MM.1S (cell line): ENCODE results near the gene MYLK3.

Experiments
- DNase-seq: peaks from one replicate; pipeline ENCODE4 v3.0.0-alpha.2; 2015
- H2AFZ ChIP-seq: fragments of 300-600 bp; sonication (generic); 2 replicates; pipeline ENCODE4 v1.6.0; 2016; ENCODE audit warnings: antibody characterized with exemption, low read length
- H3F3A ChIP-seq: fragments of 300-600 bp; sonication (generic); 2 replicates; pipeline ENCODE4 v1.6.1; 2016; ENCODE audit warnings: mild to moderate bottlenecking, antibody characterized with exemption, low read length, moderate library complexity, mixed read lengths; ENCODE audit not compliant: insufficient read depth
- H3K27ac ChIP-seq: fragments of 300-600 bp; sonication (generic); 2 replicates; pipeline ENCODE4 v1.5.1; 2016; ENCODE audit warnings: mild to moderate bottlenecking, low read length
- H3K27me3 ChIP-seq: fragments of 300-600 bp; sonication (generic); replicated peaks from 2 replicates; pipeline ENCODE4 v1.6.0; 2016; ENCODE audit warnings: low read length; ENCODE audit not compliant: insufficient read depth
- H3K36me3 ChIP-seq: fragments of 300-600 bp; sonication (generic); replicated peaks from 2 replicates; pipeline ENCODE4 v1.6.1; 2016; ENCODE audit warnings: mild to moderate bottlenecking, low read length, mixed read lengths; ENCODE audit not compliant: insufficient read depth
- H3K4me1 ChIP-seq: fragments of 300-600 bp; sonication (generic); 2 replicates; pipeline ENCODE4 v1.6.1; 2016; ENCODE audit warnings: low read length, mixed read lengths
- H3K4me2 ChIP-seq: fragments of 300-600 bp; sonication (generic); 2 replicates; pipeline ENCODE4 v1.6.0; 2016; ENCODE audit warnings: low read depth, low read length
- H3K4me3 ChIP-seq: fragments of 300-600 bp; sonication (generic); 2 replicates; pipeline ENCODE4 v1.5.1; 2016; ENCODE audit warnings: low read length, mixed read lengths
- H3K79me2 ChIP-seq: fragments of 300-600 bp; sonication (generic); 2 replicates; pipeline ENCODE4 v1.6.1; 2016; ENCODE audit warnings: mixed run types, low read length, mixed read lengths
- H3K9ac ChIP-seq: fragments of 300-600 bp; sonication (generic); 2 replicates; pipeline ENCODE4 v1.6.1; 2016; ENCODE audit warnings: low read length, mixed read lengths
- H3K9me2 ChIP-seq: fragments of 300-600 bp; sonication (generic); replicated peaks from 2 replicates; pipeline ENCODE4 v1.6.1; 2016; ENCODE audit warnings: mild to moderate bottlenecking, low read length, mixed read lengths; ENCODE audit not compliant: insufficient read depth
- H3K9me3 ChIP-seq: fragments of 300-600 bp; sonication (generic); replicated peaks from 2 replicates; pipeline ENCODE4 v1.6.1; 2016; ENCODE audit warnings: mild to moderate bottlenecking, low read length, mixed read lengths; ENCODE audit not compliant: insufficient read depth
- H4K20me1 ChIP-seq: fragments of 300-600 bp; sonication (generic); 2 replicates; pipeline ENCODE4 v1.6.1; 2016; ENCODE audit warnings: mild to moderate bottlenecking, low read length, moderate library complexity, mixed read lengths; ENCODE audit not compliant: insufficient read depth
- CTCF ChIP-seq: fragments of 300-600 bp; sonication (generic); IDR thresholded peaks from 2 replicates; pipeline ENCODE4 v1.5.1; 2016; ENCODE audit warnings: antibody characterized with exemption, low read length, mixed read lengths
- EZH2 ChIP-seq: fragments of 300-600 bp; sonication (generic); optimal IDR thresholded peaks from 2 replicates; pipeline ENCODE3; 2017; ENCODE audit warnings: low read depth, mild to moderate bottlenecking, antibody characterized with exemption, low read length, mixed read lengths
- EZH2phosphoT487 ChIP-seq: fragments of 300-600 bp; sonication (generic); IDR thresholded peaks from 2 replicates; pipeline ENCODE4 v1.6.1; 2018; ENCODE audit warnings: antibody characterized with exemption, low read length

The MYLK3 gene

DNA sequence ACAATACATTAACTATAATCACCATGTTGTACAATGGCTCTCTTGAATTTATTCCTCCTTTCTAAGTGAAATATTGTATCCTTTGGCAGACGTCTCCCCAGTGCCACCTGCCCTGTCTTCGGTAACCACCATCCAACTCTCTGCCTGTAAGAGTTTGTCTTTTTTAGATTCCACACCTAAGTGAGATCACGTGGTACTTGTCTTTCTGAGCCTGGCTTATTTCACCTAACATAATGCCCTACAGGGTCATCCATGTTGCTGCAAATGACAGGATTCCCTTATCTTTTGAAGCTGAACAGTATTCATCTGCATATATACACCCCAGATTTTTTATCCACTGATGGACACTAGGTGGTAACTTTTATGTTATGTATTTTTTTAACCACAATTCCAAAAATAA, 34.5 kb downstream of the MYLK3 start:
- H3K79me2 ChIP-seq: no peaks in the 10 kb centered on the region
- no peaks in the 10 kb centered on the region for H3K36me3 ChIP-seq
- H3K9me2 ChIP-seq: no peaks in the 10 kb centered on the region
- H2AFZ ChIP-seq: no peak overlapping the region
- no peak overlapping the region for H3K4me3 ChIP-seq
- DNase-seq: no peak
- H4K20me1 ChIP-seq: no peaks in the 10 kb centered on the region
- no peak for TF ChIP-seq CTCF
- TF ChIP-seq EZH2phosphoT487: no peak
- no peak for TF ChIP-seq EZH2
- H3K4me2 ChIP-seq: no peak overlapping the region
- H3K27me3 ChIP-seq: no peaks in the 10 kb centered on the region
- no peaks in the 10 kb centered on the region; the same call in 1 of the 2 replicates for H3K4me1 ChIP-seq
- no peak overlapping the region for H3K9ac ChIP-seq
- no peak overlapping the region for H3K27ac ChIP-seq
- H3K9me3 ChIP-seq: no peaks in the 10 kb centered on the region
- H3F3A ChIP-seq: no peaks in the 10 kb centered on the region

- Histone ChIP-seq H3K4me2 (no peak overlapping the region), H3K9me3 (no peaks in the 10 kb centered on the region), H3K9ac (no peak overlapping the region), H3K4me3 (no peak overlapping the region), H3K27me3 (no peaks in the 10 kb centered on the region), H2AFZ (no peak overlapping the region), H4K20me1 (no peaks in the 10 kb centered on the region), H3K79me2 (no peaks in the 10 kb centered on the region), H3K36me3 (no peaks in the 10 kb centered on the region), H3F3A (no peaks in the 10 kb centered on the region), H3K27ac (no peak overlapping the region), H3K4me1 (no peaks in the 10 kb centered on the region; the same call in 1 of the 2 replicates), H3K9me2 (no peaks in the 10 kb centered on the region)
- no peak for DNase-seq
- TF ChIP-seq CTCF (no peak), EZH2 (no peak), EZH2phosphoT487 (no peak)
Measured at GRCh38 chr16:46712911-46713310, 35.2 kb downstream of the MYLK3 start.

- Histone ChIP-seq H2AFZ (no peak overlapping the region), H3F3A (no peaks in the 10 kb centered on the region), H3K27me3 (no peaks in the 10 kb centered on the region), H3K4me2 (no peak overlapping the region), H3K9me2 (no peaks in the 10 kb centered on the region), H3K9me3 (no peaks in the 10 kb centered on the region), H3K79me2 (no peaks in the 10 kb centered on the region), H3K36me3 (no peaks in the 10 kb centered on the region), H4K20me1 (no peaks in the 10 kb centered on the region), H3K27ac (no peak overlapping the region), H3K9ac (no peak overlapping the region), H3K4me1 (no peaks in the 10 kb centered on the region; the same call in 1 of the 2 replicates), H3K4me3 (no peak overlapping the region)
- TF ChIP-seq EZH2: no peak
- TF ChIP-seq CTCF: no peak
- TF ChIP-seq EZH2phosphoT487: no peak
- DNase-seq: no peak
Measured at GRCh38 chr16:46711106-46712058, 36.8 kb downstream of the MYLK3 start.
